ENCODE data around the gene PROS1.

Gene PROS1

DNA sequence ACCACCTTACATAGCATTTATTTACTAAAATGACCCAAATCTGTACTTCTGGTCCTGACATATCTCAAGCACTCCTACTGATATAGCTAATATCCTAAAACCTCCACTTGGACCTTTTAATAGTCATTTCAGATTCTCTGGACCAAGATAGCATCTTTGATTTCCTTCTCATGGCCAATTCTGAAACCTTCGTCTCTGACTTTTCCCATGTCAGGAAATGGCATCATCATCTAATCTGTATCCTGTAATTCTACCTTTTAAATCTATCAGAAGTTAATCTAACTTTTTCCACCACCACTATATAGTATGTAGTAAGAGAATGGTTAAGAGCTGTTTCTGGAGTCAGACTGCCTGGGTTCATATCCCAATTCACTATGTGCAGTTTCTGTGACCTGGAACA, 38.5 kb upstream of the PROS1 start:
- no peak for DNase-seq (ENCODE audit: low spot score)
- Histone ChIP-seq H2BK12ac (ENCODE audit: low read length) (no peak overlapping the region), H3K4ac (ENCODE audit: low read length) (no peak overlapping the region), H2BK15ac (ENCODE audit: low read length) (no peak overlapping the region), H3K9me3 (replicated peaks in 1 of 2; ENCODE audit: control insufficient read depth in 2 of 2, insufficient read depth in 1 of 2, low read depth in 1 of 2, low read length in 2 of 2) (no peaks in the 10 kb centered on the region), H3K36me3 (replicated peaks in 1 of 2; ENCODE audit: control insufficient read depth in 2 of 2, insufficient read depth in 2 of 2, low read length in 2 of 2) (peaks cover 0 to 23% of the 10 kb centered on the region in 2 donors), H2BK5ac (ENCODE audit: low read length) (no peak overlapping the region), H2AK5ac (ENCODE audit: low read depth, low read length) (no peak overlapping the region), H3K27ac (replicated peaks; ENCODE audit: low read length) (no peak overlapping the region), H3K18ac (ENCODE audit: low read length) (no peak overlapping the region), H4K91ac (ENCODE audit: low read depth, low read length, poor library complexity) (no peak overlapping the region), H3K23ac (ENCODE audit: low read depth, low read length, poor library complexity) (no peak overlapping the region), H3K79me1 (ENCODE audit: low read depth, low read length) (no peaks in the 10 kb centered on the region), H2BK120ac (ENCODE audit: low read depth, low read length) (no peak overlapping the region), H3K14ac (ENCODE audit: low read length) (no peak overlapping the region), H3K4me2 (ENCODE audit: insufficient read depth, low read length, poor library complexity, severe bottlenecking) (no peak overlapping the region), H3K9ac (ENCODE audit: low read depth, low read length, poor library complexity) (no peak overlapping the region), H3K4me1 (ENCODE audit: control insufficient read depth in 2 of 2, insufficient read depth in 1 of 2, low read depth in 1 of 2, low read length in 2 of 2) (no peaks in the 10 kb centered on the region), H2AFZ (ENCODE audit: low read length) (no peak overlapping the region), H3K4me3 (ENCODE audit: low read length in 2 of 2) (no peak overlapping the region), H3K27me3 (ENCODE audit: control insufficient read depth in 3 of 3, insufficient read depth in 3 of 3, low read depth in 1 of 3, low read length in 3 of 3) (no peaks in the 10 kb centered on the region), H4K8ac (ENCODE audit: low read depth, low read length) (no peak overlapping the region)
- WGBS, 2 donors (ENCODE audit: extremely low coverage in 2 of 2, insufficient read length in 2 of 2, insufficient replicate concordance in 1 of 2) = no CpG with 5 or more reads among the region's 1 CpG

GRCh38 chr3:94011233-94011711, 37.6 kb upstream of the PROS1 start:
- H2BK12ac ChIP-seq (ENCODE audit: low read length) = no peak overlapping the region
- H3K9ac ChIP-seq (ENCODE audit: low read depth, low read length, poor library complexity) = no peak overlapping the region
- no peak overlapping the region for H2AFZ ChIP-seq (ENCODE audit: low read length)
- H2BK15ac ChIP-seq (ENCODE audit: low read length) = no peak overlapping the region
- H3K27me3 ChIP-seq (ENCODE audit: control insufficient read depth in 3 of 3, insufficient read depth in 3 of 3, low read depth in 1 of 3, low read length in 3 of 3) = no peaks in the 10 kb centered on the region
- H2BK120ac ChIP-seq (ENCODE audit: low read depth, low read length) = no peak overlapping the region
- H3K4me2 ChIP-seq (ENCODE audit: insufficient read depth, low read length, poor library complexity, severe bottlenecking) = no peak overlapping the region
- no peaks in the 10 kb centered on the region for H3K4me1 ChIP-seq (ENCODE audit: control insufficient read depth in 2 of 2, insufficient read depth in 1 of 2, low read depth in 1 of 2, low read length in 2 of 2)
- H2BK5ac ChIP-seq (ENCODE audit: low read length) = no peak overlapping the region
- H2AK5ac ChIP-seq (ENCODE audit: low read depth, low read length) = no peak overlapping the region
- H3K18ac ChIP-seq (ENCODE audit: low read length) = no peak overlapping the region
- WGBS, 2 donors (ENCODE audit: extremely low coverage in 2 of 2, insufficient read length in 2 of 2, insufficient replicate concordance in 1 of 2) = no CpG with 5 or more reads among the region's 3 CpGs
- H3K4me3 ChIP-seq (ENCODE audit: low read length in 2 of 2) = no peak overlapping the region
- H3K27ac ChIP-seq (replicated peaks; ENCODE audit: low read length) = no peak overlapping the region
- no peak overlapping the region for H4K8ac ChIP-seq (ENCODE audit: low read depth, low read length)
- H4K91ac ChIP-seq (ENCODE audit: low read depth, low read length, poor library complexity) = no peak overlapping the region
- H3K79me1 ChIP-seq (ENCODE audit: low read depth, low read length) = no peaks in the 10 kb centered on the region
- no peak overlapping the region for H3K23ac ChIP-seq (ENCODE audit: low read depth, low read length, poor library complexity)
- H3K9me3 ChIP-seq (replicated peaks in 1 of 2; ENCODE audit: control insufficient read depth in 2 of 2, insufficient read depth in 1 of 2, low read depth in 1 of 2, low read length in 2 of 2) = no peaks in the 10 kb centered on the region
- H3K14ac ChIP-seq (ENCODE audit: low read length) = no peak overlapping the region
- no peak overlapping the region for H3K4ac ChIP-seq (ENCODE audit: low read length)
- no peak for DNase-seq (ENCODE audit: low spot score)
- peaks cover 0 to 30% of the 10 kb centered on the region in 2 donors for H3K36me3 ChIP-seq (replicated peaks in 1 of 2; ENCODE audit: control insufficient read depth in 2 of 2, insufficient read depth in 2 of 2, low read length in 2 of 2)

DNA sequence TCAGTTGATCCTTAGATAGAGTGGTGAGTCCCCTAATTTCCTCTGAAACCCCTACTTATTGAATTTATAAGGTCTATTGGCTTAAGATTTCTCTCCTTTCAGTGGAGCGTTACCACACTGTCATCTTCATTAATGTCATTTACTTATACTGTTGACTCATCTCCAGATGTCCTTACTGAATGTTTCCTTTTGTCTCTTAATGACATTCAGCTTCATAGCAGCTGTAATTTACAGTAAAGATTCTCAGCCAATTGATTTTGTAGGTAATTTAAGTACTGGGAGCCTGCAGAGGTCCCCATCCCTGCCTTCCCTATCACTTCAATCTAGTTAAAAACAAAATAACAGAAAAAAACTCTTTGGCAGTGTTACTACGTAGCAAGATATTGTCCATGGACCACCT, 35.9 kb upstream of the PROS1 start:
- Histone ChIP-seq H3K27me3 (ENCODE audit: control insufficient read depth in 3 of 3, insufficient read depth in 3 of 3, low read depth in 1 of 3, low read length in 3 of 3) (no peaks in the 10 kb centered on the region), H3K9me3 (replicated peaks in 1 of 2; ENCODE audit: control insufficient read depth in 2 of 2, insufficient read depth in 1 of 2, low read depth in 1 of 2, low read length in 2 of 2) (no peaks in the 10 kb centered on the region), H2AFZ (ENCODE audit: low read length) (no peak overlapping the region), H3K36me3 (replicated peaks in 1 of 2; ENCODE audit: control insufficient read depth in 2 of 2, insufficient read depth in 2 of 2, low read length in 2 of 2) (peaks cover 0 to 38% of the 10 kb centered on the region in 2 donors), H2BK15ac (ENCODE audit: low read length) (no peak overlapping the region), H3K23ac (ENCODE audit: low read depth, low read length, poor library complexity) (no peak overlapping the region), H2BK5ac (ENCODE audit: low read length) (no peak overlapping the region), H3K4me3 (ENCODE audit: low read length in 2 of 2) (no peak overlapping the region), H3K4me2 (ENCODE audit: insufficient read depth, low read length, poor library complexity, severe bottlenecking) (no peak overlapping the region), H4K91ac (ENCODE audit: low read depth, low read length, poor library complexity) (no peak overlapping the region), H2BK120ac (ENCODE audit: low read depth, low read length) (no peak overlapping the region), H4K8ac (ENCODE audit: low read depth, low read length) (no peak overlapping the region), H3K9ac (ENCODE audit: low read depth, low read length, poor library complexity) (no peak overlapping the region), H3K18ac (ENCODE audit: low read length) (no peak overlapping the region), H2AK5ac (ENCODE audit: low read depth, low read length) (no peak overlapping the region), H3K4me1 (ENCODE audit: control insufficient read depth in 2 of 2, insufficient read depth in 1 of 2, low read depth in 1 of 2, low read length in 2 of 2) (no peaks in the 10 kb centered on the region), H3K27ac (replicated peaks; ENCODE audit: low read length) (no peak overlapping the region), H3K4ac (ENCODE audit: low read length) (no peak overlapping the region), H2BK12ac (ENCODE audit: low read length) (no peak overlapping the region), H3K14ac (ENCODE audit: low read length) (no peak overlapping the region), H3K79me1 (ENCODE audit: low read depth, low read length) (no peaks in the 10 kb centered on the region)
- DNase-seq (ENCODE audit: low spot score) = no peak
- WGBS, 2 donors (ENCODE audit: extremely low coverage in 2 of 2, insufficient read length in 2 of 2, insufficient replicate concordance in 1 of 2) = no CpG with 5 or more reads among the region's 2 CpGs

- H2BK12ac ChIP-seq (ENCODE audit: low read length) = no peak overlapping the region
- H3K4me3 ChIP-seq (ENCODE audit: low read length in 2 of 2) = no peak overlapping the region
- H3K18ac ChIP-seq (ENCODE audit: low read length) = no peak overlapping the region
- H3K14ac ChIP-seq (ENCODE audit: low read length) = no peak overlapping the region
- H3K4me1 ChIP-seq (ENCODE audit: control insufficient read depth in 2 of 2, insufficient read depth in 1 of 2, low read depth in 1 of 2, low read length in 2 of 2) = no peaks in the 10 kb centered on the region
- DNase-seq (ENCODE audit: low spot score) = no peak
- no peak overlapping the region for H3K23ac ChIP-seq (ENCODE audit: low read depth, low read length, poor library complexity)
- no peak overlapping the region for H3K27ac ChIP-seq (replicated peaks; ENCODE audit: low read length)
- no peak overlapping the region for H3K4ac ChIP-seq (ENCODE audit: low read length)
- H3K9me3 ChIP-seq (replicated peaks in 1 of 2; ENCODE audit: control insufficient read depth in 2 of 2, insufficient read depth in 1 of 2, low read depth in 1 of 2, low read length in 2 of 2) = no peaks in the 10 kb centered on the region
- no peak overlapping the region for H4K91ac ChIP-seq (ENCODE audit: low read depth, low read length, poor library complexity)
- no peak overlapping the region for H2AFZ ChIP-seq (ENCODE audit: low read length)
- no peaks in the 10 kb centered on the region for H3K27me3 ChIP-seq (ENCODE audit: control insufficient read depth in 3 of 3, insufficient read depth in 3 of 3, low read depth in 1 of 3, low read length in 3 of 3)
- H3K4me2 ChIP-seq (ENCODE audit: insufficient read depth, low read length, poor library complexity, severe bottlenecking) = no peak overlapping the region
- no peak overlapping the region for H4K8ac ChIP-seq (ENCODE audit: low read depth, low read length)
- no peak overlapping the region for H2BK120ac ChIP-seq (ENCODE audit: low read depth, low read length)
- H3K79me1 ChIP-seq (ENCODE audit: low read depth, low read length) = no peaks in the 10 kb centered on the region
- H2AK5ac ChIP-seq (ENCODE audit: low read depth, low read length) = no peak overlapping the region
- peaks cover 0 to 38% of the 10 kb centered on the region in 2 donors for H3K36me3 ChIP-seq (replicated peaks in 1 of 2; ENCODE audit: control insufficient read depth in 2 of 2, insufficient read depth in 2 of 2, low read length in 2 of 2)
- no peak overlapping the region for H2BK15ac ChIP-seq (ENCODE audit: low read length)
- no peak overlapping the region for H3K9ac ChIP-seq (ENCODE audit: low read depth, low read length, poor library complexity)
- H2BK5ac ChIP-seq (ENCODE audit: low read length) = no peak overlapping the region
- WGBS, 2 donors (ENCODE audit: extremely low coverage in 2 of 2, insufficient read length in 2 of 2, insufficient replicate concordance in 1 of 2) = no CpG with 5 or more reads among the region's 2 CpGs
Observed at GRCh38 chr3:94008253-94008652, 34.6 kb upstream of the PROS1 start.

All from neuronal stem cell (in vitro differentiated cells).